GM18502 (cell line): ENCODE results near the gene MIF4GD.

Experiments used
- ATAC-seq: cut with Tn5 transposase; IDR thresholded peaks from one replicate; pipeline ENCODE4 v1.9.1; 2021; ENCODE audit warnings: mild to moderate bottlenecking; ENCODE audit not compliant: unreplicated experiment, poor library complexity

Gene MIF4GD

GRCh38 chr17:75238684-75239191, 32.3 kb downstream of the MIF4GD start:
- ATAC-seq, result no peak

GRCh38 chr17:75238020-75238580, 32.9 kb downstream of the MIF4GD start:
- no peak for ATAC-seq

GRCh38 chr17:75237100-75238014, 33.7 kb downstream of the MIF4GD start:
- ATAC-seq, result no peak

GRCh38 chr17:75232786-75233185, 38.2 kb downstream of the MIF4GD start:
- no peak for ATAC-seq

- ATAC-seq, result no peak
Measured at GRCh38 chr17:75231741-75232464, 39.1 kb downstream of the MIF4GD start.

GRCh38 chr17:75231071-75231470, 40.0 kb downstream of the MIF4GD start:
- no peak for ATAC-seq

- no peak for ATAC-seq
Measured at GRCh38 chr17:75228847-75229246, 42.2 kb downstream of the MIF4GD start.

GRCh38 chr17:75228305-75228704, 42.7 kb downstream of the MIF4GD start:
- no peak for ATAC-seq

GRCh38 chr17:75227729-75228128, 43.3 kb downstream of the MIF4GD start:
- ATAC-seq, result no peak

GRCh38 chr17:75225016-75225415, 46.0 kb downstream of the MIF4GD start:
- ATAC-seq, result no peak

GRCh38 chr17:75219815-75220214, 51.2 kb downstream of the MIF4GD start:
- no peak for ATAC-seq

GRCh38 chr17:75218131-75218530, 52.9 kb downstream of the MIF4GD start:
- no peak for ATAC-seq
